Brain microvascular endothelial cell (primary cell): ENCODE measurements around the gene KCNJ3.

ENCODE experiments used
- DNase-seq: peaks from one replicate; pipeline ENCODE4 v3.0.0-alpha.2; 2020
- H3K27ac ChIP-seq: fragments of 250-450 bp; sonication (Bioruptor Pico); 2 replicates; pipeline ENCODE4 v1.5.1; 2020; ENCODE audit warnings: mild to moderate bottlenecking, moderate library complexity
- H3K27me3 ChIP-seq: fragments of 250-450 bp; sonication (Bioruptor Pico); replicated peaks from 2 replicates; pipeline ENCODE4 v1.5.1; 2020; ENCODE audit warnings: mild to moderate bottlenecking
- H3K36me3 ChIP-seq: fragments of 250-450 bp; sonication (Bioruptor Pico); replicated peaks from 2 replicates; pipeline ENCODE4 v1.5.1; 2020; ENCODE audit warnings: mild to moderate bottlenecking
- H3K4me3 ChIP-seq: 2 replicates; pipeline ENCODE4 v1.5.1; 2011; ENCODE audit warnings: low read depth, mild to moderate bottlenecking, control low read depth, low read length, moderate library complexity
- in situ Hi-C: cut with HindIII; loops from 2 replicates; pipeline ENCODE4 v1.10.0; 2017; ENCODE audit warnings: low sequenced_read_pairs, low pct_ligation_motif_present
- TF ChIP-seq, protein P1 (sequence below): IDR thresholded peaks from 2 replicates; pipeline ENCODE4 v1.5.1; 2011; ENCODE audit warnings: low read depth, mild to moderate bottlenecking, moderate library complexity, low read length, control low read depth, inconsistent platforms; ENCODE audit errors: missing control alignments

Gene KCNJ3

DNA sequence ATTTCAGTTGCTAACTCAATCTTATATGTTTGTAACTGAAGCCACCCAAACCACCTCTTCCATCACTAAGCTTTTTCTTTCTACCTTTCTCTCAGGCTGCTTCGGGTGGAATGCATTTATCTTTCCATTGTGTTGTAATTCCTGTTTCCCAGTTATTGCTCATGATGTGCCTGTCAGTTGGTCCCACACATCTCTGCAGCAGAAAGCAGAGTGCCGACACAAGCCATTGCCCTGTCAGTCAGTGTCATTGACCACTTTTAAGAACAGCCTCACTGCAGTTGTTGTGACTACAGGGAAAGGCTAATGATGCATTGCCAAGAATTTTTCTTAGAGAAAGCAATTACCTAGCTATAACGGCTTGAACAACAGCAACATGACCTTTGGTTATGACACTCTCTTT lies 24.8 kb upstream of the KCNJ3 start:
- Histone ChIP-seq H3K4me3 (no peak overlapping the region), H3K36me3 (no peaks in the 10 kb centered on the region), H3K27ac (no peak overlapping the region), H3K27me3 (no peaks in the 10 kb centered on the region)
- TF ChIP-seq, protein P1, sequence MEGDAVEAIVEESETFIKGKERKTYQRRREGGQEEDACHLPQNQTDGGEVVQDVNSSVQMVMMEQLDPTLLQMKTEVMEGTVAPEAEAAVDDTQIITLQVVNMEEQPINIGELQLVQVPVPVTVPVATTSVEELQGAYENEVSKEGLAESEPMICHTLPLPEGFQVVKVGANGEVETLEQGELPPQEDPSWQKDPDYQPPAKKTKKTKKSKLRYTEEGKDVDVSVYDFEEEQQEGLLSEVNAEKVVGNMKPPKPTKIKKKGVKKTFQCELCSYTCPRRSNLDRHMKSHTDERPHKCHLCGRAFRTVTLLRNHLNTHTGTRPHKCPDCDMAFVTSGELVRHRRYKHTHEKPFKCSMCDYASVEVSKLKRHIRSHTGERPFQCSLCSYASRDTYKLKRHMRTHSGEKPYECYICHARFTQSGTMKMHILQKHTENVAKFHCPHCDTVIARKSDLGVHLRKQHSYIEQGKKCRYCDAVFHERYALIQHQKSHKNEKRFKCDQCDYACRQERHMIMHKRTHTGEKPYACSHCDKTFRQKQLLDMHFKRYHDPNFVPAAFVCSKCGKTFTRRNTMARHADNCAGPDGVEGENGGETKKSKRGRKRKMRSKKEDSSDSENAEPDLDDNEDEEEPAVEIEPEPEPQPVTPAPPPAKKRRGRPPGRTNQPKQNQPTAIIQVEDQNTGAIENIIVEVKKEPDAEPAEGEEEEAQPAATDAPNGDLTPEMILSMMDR, result no peak
- in situ Hi-C loops, result no loop called here
- no peak for DNase-seq

DNA sequence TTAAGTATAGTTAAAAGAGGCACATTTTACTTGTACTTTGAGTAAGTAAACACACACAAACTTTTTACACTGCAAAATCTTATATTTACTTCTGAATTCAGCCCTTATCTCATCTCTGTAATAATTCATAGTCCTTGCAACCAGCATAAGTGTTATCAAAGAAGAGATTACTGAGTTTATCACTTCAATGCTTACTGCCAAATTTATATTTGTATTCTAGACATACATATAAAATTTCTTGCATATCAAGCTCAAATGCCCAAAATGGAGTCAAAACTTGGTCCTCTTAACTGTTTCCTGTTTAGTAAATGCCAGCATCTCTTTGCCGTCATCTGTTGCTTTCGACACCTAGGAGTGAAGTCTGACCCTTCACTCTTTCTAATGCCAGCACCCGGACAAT lies 21.1 kb upstream of the KCNJ3 start:
- in situ Hi-C loops, result no loop called here
- TF ChIP-seq, protein P1, result no peak
- no peaks in the 10 kb centered on the region for H3K27me3 ChIP-seq
- H3K27ac ChIP-seq, result no peak overlapping the region
- DNase-seq, result no peak
- H3K36me3 ChIP-seq, result no peaks in the 10 kb centered on the region
- H3K4me3 ChIP-seq, result no peak overlapping the region

DNA sequence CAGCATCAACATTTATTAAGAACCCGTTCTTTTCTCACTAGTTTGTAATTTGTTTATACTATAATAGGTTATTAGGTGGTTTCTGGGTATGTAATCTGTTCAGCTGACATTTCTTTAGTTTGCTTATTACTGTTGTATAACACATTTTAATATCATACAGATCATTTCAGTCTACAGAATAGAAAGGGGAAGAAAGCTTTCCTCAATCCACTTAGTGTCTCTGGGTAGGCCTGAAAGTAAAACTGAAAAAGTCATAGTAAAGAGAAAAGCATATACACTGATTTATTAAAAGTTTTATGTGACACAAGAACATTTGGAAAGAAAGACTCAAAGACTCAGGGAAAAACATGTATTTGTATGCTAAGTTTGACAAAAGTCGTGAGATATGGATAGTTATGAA lies 16.8 kb upstream of the KCNJ3 start:
- Histone ChIP-seq H3K27me3 (no peaks in the 10 kb centered on the region), H3K36me3 (no peaks in the 10 kb centered on the region), H3K4me3 (no peak overlapping the region), H3K27ac (no peak overlapping the region)
- in situ Hi-C loops, result no loop called here
- TF ChIP-seq, protein P1, result no peak
- DNase-seq, result no peak

DNA sequence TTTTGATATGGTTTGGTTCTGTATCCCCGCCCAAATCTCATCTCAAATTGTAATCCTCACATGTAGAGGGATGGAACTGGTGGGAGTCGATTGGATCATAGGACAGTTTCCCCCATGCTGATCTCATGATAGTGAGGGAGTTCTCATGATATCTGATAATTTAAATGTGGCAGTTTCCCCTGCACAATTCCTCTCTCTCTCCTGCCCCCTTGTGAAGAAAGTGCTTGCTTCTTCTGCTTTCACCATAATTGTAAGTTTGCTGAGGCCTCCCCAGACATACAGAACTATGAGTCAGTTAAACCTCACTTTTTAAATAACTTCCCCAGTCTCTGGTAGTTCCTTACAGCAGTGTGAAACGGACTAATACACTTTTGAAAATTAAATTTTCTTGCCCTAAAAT lies 12.3 kb upstream of the KCNJ3 start:
- Histone ChIP-seq H3K4me3 (no peak overlapping the region), H3K27me3 (no peaks in the 10 kb centered on the region), H3K36me3 (no peaks in the 10 kb centered on the region), H3K27ac (no peak overlapping the region)
- TF ChIP-seq, protein P1, result peak; percentile 27
- no peak for DNase-seq
- in situ Hi-C loops, result no loop called here

DNA sequence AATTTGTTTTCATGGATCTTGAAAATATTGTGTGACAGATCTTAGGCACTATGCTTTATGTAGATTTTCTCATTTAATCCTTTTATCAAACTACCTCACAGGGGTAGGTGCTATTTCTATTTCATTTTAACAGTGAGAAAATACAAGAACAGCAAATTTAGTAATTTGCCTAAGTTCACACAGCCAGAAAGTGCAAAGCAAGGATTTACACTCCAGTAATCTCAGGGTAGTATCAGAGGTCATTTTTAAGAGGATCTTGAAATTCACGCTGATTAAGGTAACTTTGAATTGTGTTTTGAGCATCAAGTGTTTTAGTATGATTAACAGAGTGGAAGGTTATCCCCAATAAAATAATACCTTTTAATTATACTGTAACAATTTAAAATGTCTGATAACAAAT lies 10.1 kb upstream of the KCNJ3 start:
- TF ChIP-seq, protein P1, result no peak

DNA sequence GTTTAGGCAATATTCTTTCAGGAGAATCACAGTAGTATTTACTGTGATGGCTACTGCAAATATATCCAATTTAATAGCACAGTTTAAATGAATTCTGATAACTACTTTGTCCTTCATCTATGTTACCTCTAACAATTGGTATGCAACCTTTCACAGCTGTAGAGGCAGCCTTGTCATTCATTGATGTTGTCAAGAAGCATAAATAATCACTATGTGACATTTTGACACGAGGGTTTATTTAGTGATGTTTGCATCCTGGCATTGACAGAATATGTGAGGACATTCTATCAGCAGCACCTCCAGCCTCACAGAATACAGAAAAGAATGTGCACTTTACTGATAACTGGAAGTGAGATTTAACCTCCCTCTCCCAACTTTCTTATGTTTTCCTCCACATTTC lies 9.3 kb upstream of the KCNJ3 start:
- TF ChIP-seq, protein P1, result no peak
- Histone ChIP-seq H3K4me3 (no peak overlapping the region), H3K36me3 (no peaks in the 10 kb centered on the region), H3K27me3 (no peaks in the 10 kb centered on the region), H3K27ac (no peak overlapping the region)
- in situ Hi-C loops, result no loop called here
- no peak for DNase-seq

More for the DNA sequence above, 10.1 kb upstream of the KCNJ3 start:
- Histone ChIP-seq H3K4me3 (no peak overlapping the region), H3K27me3 (no peaks in the 10 kb centered on the region), H3K36me3 (no peaks in the 10 kb centered on the region), H3K27ac (no peak overlapping the region)
- no peak for DNase-seq
- in situ Hi-C loops, result no loop called here
